NK-92 (cell line): ENCODE measurements around the gene CPNE4.
"Not testable (repeated sequence)": the region's sequence is repeated elsewhere in the genome, so short reads cannot be mapped to it uniquely, and the experiment has no call there.

Source experiments
- DNase-seq: peaks from one replicate; lab custom pipeline; 2025; ENCODE audit not compliant: unreplicated experiment; lab: John Stamatoyannopoulos, UW

The CPNE4 gene

GRCh38 chr3:131885871-131886270 is 148.9 kb downstream of the CPNE4 start:
- DNase-seq = not testable (repeated sequence)

GRCh38 chr3:131883711-131884407 is 151.0 kb downstream of the CPNE4 start:
- no peak for DNase-seq

DNA sequence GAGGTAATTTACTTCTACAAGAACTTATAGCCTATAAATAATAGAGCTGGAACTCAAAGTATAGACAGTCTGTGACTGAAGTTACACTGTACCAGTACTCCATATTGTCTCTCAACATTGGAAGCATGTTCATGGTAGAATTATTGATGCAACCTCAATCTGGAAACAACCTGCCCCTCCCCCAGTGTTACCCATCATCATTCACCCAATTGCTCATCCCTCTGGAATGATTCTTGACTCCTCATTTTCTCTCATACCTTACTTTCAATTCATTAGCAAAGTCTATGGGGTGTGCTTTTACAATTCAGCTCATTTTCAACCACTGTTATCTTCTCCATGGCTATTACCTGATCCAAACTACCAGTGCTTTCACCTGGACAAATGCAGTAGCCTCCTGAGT is 151.7 kb downstream of the CPNE4 start:
- no peak for DNase-seq

DNA sequence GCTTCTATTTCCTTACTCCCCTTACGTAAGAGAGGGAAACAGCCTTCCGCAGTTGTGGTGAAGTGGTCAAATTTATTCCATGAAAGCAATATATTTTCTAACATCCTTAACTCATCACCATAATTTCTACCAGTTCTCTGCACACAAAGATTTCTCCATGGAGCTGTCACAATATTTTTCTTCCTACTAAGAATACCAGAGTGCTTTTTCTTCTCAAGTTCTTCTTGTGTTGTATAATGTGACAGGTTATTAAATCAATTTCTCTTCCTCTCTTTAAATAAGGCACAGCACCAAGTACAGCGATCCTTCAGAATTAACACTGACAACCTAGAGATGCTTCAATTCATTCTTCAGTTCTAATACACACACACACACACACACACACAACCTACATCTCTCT is 153.0 kb downstream of the CPNE4 start:
- no peak for DNase-seq

GRCh38 chr3:131880948-131881347 is 153.9 kb downstream of the CPNE4 start:
- DNase-seq = no peak

GRCh38 chr3:131868203-131868602 is 166.6 kb downstream of the CPNE4 start:
- DNase-seq = no peak

- no peak for DNase-seq
Measured at GRCh38 chr3:131856171-131856570, 178.6 kb downstream of the CPNE4 start.

DNA sequence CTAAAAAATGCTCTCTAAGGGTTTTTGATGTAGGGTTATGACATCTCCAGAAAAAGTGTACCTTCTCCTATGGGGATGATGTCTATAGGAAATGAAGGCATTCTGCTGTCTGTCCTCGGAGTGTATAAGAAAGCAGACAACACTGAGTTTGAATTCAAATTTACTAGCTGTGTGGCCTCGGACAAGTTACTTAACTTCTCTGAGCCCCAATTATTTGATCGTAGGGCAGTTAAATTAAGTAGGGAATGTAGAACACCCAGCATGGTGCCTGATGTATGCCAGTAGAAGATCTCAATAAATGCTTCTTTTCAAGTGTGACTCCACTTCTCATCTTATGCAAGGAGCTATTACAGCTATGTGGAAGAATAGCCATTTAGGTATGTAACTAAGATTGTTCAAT is 184.6 kb downstream of the CPNE4 start:
- no peak for DNase-seq

DNA sequence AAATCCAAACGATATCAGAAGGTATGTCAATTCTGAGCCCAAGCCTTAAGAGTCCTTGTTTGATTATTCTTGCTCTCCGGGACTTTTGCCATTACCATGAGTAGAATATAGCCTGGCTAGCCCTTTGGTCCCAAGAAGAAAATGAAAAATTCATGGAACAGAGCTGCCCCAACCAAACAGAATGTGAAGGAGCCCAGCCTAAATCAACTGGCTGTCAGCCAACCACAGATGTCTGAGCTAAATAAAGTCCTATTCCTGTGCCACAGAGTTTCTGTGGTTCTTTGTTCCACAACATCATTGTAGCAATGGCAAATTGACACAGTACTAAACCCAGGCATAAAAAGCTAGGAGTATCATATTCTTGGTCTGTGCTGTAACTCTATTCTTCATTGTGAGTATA is 185.2 kb downstream of the CPNE4 start:
- DNase-seq = no peak

GRCh38 chr3:131847966-131848510 is 186.8 kb downstream of the CPNE4 start:
- no peak for DNase-seq

GRCh38 chr3:131846296-131846924 is 188.4 kb downstream of the CPNE4 start:
- no peak for DNase-seq

DNA sequence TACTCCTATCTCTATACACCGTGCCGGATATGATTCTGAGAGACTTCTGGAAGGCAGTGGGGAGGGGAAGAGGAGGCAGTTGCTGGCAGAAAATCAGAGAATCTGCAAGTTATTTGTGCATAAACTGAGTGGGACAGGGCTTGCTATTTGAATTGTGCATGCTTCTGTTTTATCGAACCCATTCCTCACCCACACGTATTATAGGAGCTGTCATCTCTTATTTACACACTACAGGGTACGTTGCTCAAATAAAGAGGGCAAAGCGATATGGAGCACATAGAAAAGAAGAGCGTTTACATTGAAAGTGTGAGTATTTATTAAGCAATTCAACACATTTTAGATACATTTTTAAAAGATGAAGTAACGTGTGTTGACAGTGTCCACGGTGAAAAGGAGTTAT is 191.6 kb downstream of the CPNE4 start:
- no peak for DNase-seq

DNA sequence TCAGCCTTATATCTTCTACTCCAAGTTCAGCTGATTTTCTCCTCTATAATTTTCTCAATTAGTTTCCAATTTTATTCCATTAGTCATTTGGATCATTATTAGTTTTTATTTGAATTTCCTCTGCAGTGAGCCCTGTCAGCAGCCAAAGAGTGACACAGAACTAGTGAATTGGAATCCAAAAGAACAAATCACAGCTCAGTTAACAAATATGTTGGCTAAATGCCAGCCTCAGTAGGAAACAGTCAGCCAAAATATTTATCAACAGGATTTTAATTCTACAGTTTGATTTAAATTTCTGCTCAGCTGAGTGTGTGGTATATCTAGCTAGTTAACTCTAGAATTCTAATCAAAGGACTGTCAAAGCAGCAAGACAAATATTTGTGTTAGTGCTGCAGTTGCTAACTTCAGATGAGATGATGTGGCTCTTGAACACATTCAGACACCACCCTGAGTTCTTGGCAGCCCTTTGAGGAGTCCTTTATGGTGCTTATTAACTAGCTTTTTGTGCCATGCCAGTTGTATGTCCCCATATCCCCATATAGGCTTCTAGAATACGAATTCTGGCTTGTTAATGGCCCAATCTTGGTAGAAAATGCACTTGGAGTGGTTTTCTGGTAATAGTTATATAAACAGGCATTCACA is 194.5 kb downstream of the CPNE4 start:
- DNase-seq = no peak

GRCh38 chr3:131835906-131836305 is 198.9 kb downstream of the CPNE4 start:
- no peak for DNase-seq

GRCh38 chr3:131831608-131832007 is 203.2 kb downstream of the CPNE4 start:
- no peak for DNase-seq

GRCh38 chr3:131821191-131821762 is 213.5 kb downstream of the CPNE4 start:
- DNase-seq = no peak

- no peak for DNase-seq
Measured at GRCh38 chr3:131819381-131820055, 215.3 kb downstream of the CPNE4 start.

- DNase-seq = no peak
Measured at GRCh38 chr3:131812433-131812832, 222.4 kb downstream of the CPNE4 start.

GRCh38 chr3:131811481-131811880 is 223.3 kb downstream of the CPNE4 start:
- no peak for DNase-seq

GRCh38 chr3:131807822-131808221 is 227.0 kb downstream of the CPNE4 start:
- no peak for DNase-seq

DNA sequence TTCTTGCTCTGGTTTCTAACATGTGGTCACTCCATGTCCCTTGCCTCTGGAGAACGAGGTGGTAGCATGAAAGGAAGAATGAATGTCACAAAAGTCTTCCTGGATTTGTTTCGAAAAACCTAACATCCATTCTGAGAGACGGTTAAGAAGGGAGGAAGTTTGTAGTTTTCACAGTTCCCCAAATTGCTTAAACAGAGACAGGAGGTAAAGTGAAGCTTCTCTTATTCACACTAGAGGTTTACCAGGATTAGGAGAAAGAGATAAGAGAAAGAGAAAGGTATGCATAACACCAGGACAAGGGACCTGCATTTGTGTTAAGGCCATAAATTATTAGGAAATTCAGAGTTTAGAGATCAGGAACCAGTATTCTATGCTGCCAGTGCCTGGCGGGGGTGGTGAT is 228.1 kb downstream of the CPNE4 start:
- DNase-seq = no peak
